Activated CD4-positive, alpha-beta T cell treated with anti-CD3 and anti-CD28 coated beads, Interleukin-2, amount 10 ng/mL, durations not matched to agents 7 days and 5 days (primary cell): ENCODE data around the gene DAB2IP. TPM values are rescaled to one million over a fixed set of nuclear protein-coding genes. Genes with fewer than 3 reads are reported as not detected.

Source experiments
- CTCF ChIA-PET: fragments of 350-600 bp; sonication (Branson Sonifier 250); formaldehyde crosslinking; loops from one replicate; lab custom pipeline; 2021; ENCODE audit warnings: antibody characterized with exemption; lab: Charles Lee
- POLR2A ChIA-PET: fragments of 350-600 bp; sonication (Branson Sonifier 250); formaldehyde crosslinking; loops from one replicate; lab custom pipeline; 2021; ENCODE audit warnings: antibody characterized with exemption; lab: Charles Lee
- DNase-seq: peaks from one replicate; pipeline ENCODE4 v3.0.0-alpha.2; 2020
- H3K27ac Mint-ChIP-seq: one replicate; pipeline ENCODE4 v1.8.0; 2021; ENCODE audit warnings: mild to moderate bottlenecking, moderate library complexity, mixed read lengths
- H3K27me3 Mint-ChIP-seq: one replicate; pipeline ENCODE4 v1.8.0; 2021; ENCODE audit warnings: mixed read lengths
- H3K36me3 Mint-ChIP-seq: one replicate; pipeline ENCODE4 v1.8.0; 2021; ENCODE audit warnings: low read depth, mixed read lengths
- H3K4me1 Mint-ChIP-seq: one replicate; pipeline ENCODE4 v1.8.0; 2021; ENCODE audit warnings: mixed read lengths
- H3K4me3 Mint-ChIP-seq: one replicate; pipeline ENCODE4 v1.8.0; 2021; ENCODE audit warnings: mild to moderate bottlenecking, moderate library complexity, mixed read lengths
- H3K9me3 Mint-ChIP-seq: one replicate; pipeline ENCODE4 v1.8.0; 2021; ENCODE audit warnings: mixed read lengths
- total RNA-seq, 2 experiments: library from RNA; stranded (reverse); gene quantifications; one replicate each; pipeline ENCODE4 v1.2.3, GENCODE V29; 2021

Gene DAB2IP
- total RNA-seq, 2 experiments from 2014 or later: not detected

- H3K4me1 Mint-ChIP-seq: no peaks in the 10 kb centered on the region
- H3K36me3 Mint-ChIP-seq: no peaks in the 10 kb centered on the region
- H3K9me3 Mint-ChIP-seq: no peaks in the 10 kb centered on the region
- no peak overlapping the region for H3K27ac Mint-ChIP-seq
- ChIA-PET POLR2A (no interaction called here), CTCF (no interaction called here)
- peaks cover 4% of the 10 kb centered on the region for H3K27me3 Mint-ChIP-seq
- H3K4me3 Mint-ChIP-seq: no peak overlapping the region
- DNase-seq: no peak
Observed at GRCh38 chr9:121770415-121771273, 119.2 kb downstream of the DAB2IP start.

- H3K27ac Mint-ChIP-seq: no peak overlapping the region
Observed at GRCh38 chr9:121771418-121771817, 120.0 kb downstream of the DAB2IP start.

GRCh38 chr9:121771851-121772599, 120.6 kb downstream of the DAB2IP start:
- no peak overlapping the region for H3K4me3 Mint-ChIP-seq
- H3K4me1 Mint-ChIP-seq: no peaks in the 10 kb centered on the region
- H3K27ac Mint-ChIP-seq: no peak overlapping the region
- H3K27me3 Mint-ChIP-seq: peaks cover 4% of the 10 kb centered on the region
- no peaks in the 10 kb centered on the region for H3K36me3 Mint-ChIP-seq
- CTCF ChIA-PET: no interaction called here
- no peak for DNase-seq
- H3K9me3 Mint-ChIP-seq: no peaks in the 10 kb centered on the region
- POLR2A ChIA-PET: no interaction called here

More at GRCh38 chr9:121771418-121771817, 120.0 kb downstream of the DAB2IP start:
- DNase-seq: no peak
- CTCF ChIA-PET: no interaction called here
- Mint-ChIP-seq H3K4me1 (no peaks in the 10 kb centered on the region), H3K36me3 (no peaks in the 10 kb centered on the region), H3K4me3 (no peak overlapping the region), H3K9me3 (no peaks in the 10 kb centered on the region), H3K27me3 (peaks cover 4% of the 10 kb centered on the region)
- POLR2A ChIA-PET: no interaction called here

GRCh38 chr9:121772600-121773285, 121.3 kb downstream of the DAB2IP start:
- POLR2A ChIA-PET: no interaction called here
- H3K4me3 Mint-ChIP-seq: no peak overlapping the region
- no peak for DNase-seq
- H3K27me3 Mint-ChIP-seq: peaks cover 2% of the 10 kb centered on the region
- no peak overlapping the region for H3K27ac Mint-ChIP-seq
- H3K4me1 Mint-ChIP-seq: no peaks in the 10 kb centered on the region
- no peaks in the 10 kb centered on the region for H3K9me3 Mint-ChIP-seq
- CTCF ChIA-PET: no interaction called here
- H3K36me3 Mint-ChIP-seq: no peaks in the 10 kb centered on the region

- ChIA-PET CTCF (no interaction called here), POLR2A (no interaction called here)
- no peaks in the 10 kb centered on the region for H3K36me3 Mint-ChIP-seq
- H3K9me3 Mint-ChIP-seq: no peaks in the 10 kb centered on the region
- no peaks in the 10 kb centered on the region for H3K27me3 Mint-ChIP-seq
- H3K4me1 Mint-ChIP-seq: no peaks in the 10 kb centered on the region
- DNase-seq: no peak
- no peak overlapping the region for H3K27ac Mint-ChIP-seq
- H3K4me3 Mint-ChIP-seq: no peak overlapping the region
Observed at GRCh38 chr9:121773286-121773953, 122.0 kb downstream of the DAB2IP start.

GRCh38 chr9:121773954-121774714, 122.7 kb downstream of the DAB2IP start:
- ChIA-PET POLR2A (no interaction called here), CTCF (no interaction called here)
- Mint-ChIP-seq H3K9me3 (no peaks in the 10 kb centered on the region), H3K36me3 (no peaks in the 10 kb centered on the region), H3K27me3 (peaks cover 3% of the 10 kb centered on the region), H3K4me3 (no peak overlapping the region), H3K4me1 (no peaks in the 10 kb centered on the region), H3K27ac (no peak overlapping the region)
- DNase-seq: no peak

- Mint-ChIP-seq H3K36me3 (no peaks in the 10 kb centered on the region), H3K9me3 (no peaks in the 10 kb centered on the region), H3K4me1 (no peaks in the 10 kb centered on the region), H3K4me3 (no peak overlapping the region), H3K27ac (no peak overlapping the region), H3K27me3 (peaks cover 3% of the 10 kb centered on the region)
- DNase-seq: no peak
- POLR2A ChIA-PET: no interaction called here
- CTCF ChIA-PET: no interaction called here
Observed at GRCh38 chr9:121774715-121775613, 123.5 kb downstream of the DAB2IP start.

GRCh38 chr9:121776001-121776738, 124.7 kb downstream of the DAB2IP start:
- DNase-seq: no peak

GRCh38 chr9:121776739-121777637, 125.6 kb downstream of the DAB2IP start:
- H3K27me3 Mint-ChIP-seq: peaks cover 3% of the 10 kb centered on the region
- H3K27ac Mint-ChIP-seq: no peak overlapping the region
- no peaks in the 10 kb centered on the region for H3K36me3 Mint-ChIP-seq
- POLR2A ChIA-PET: no interaction called here
- CTCF ChIA-PET: no interaction called here
- no peaks in the 10 kb centered on the region for H3K4me1 Mint-ChIP-seq
- no peak overlapping the region for H3K4me3 Mint-ChIP-seq
- H3K9me3 Mint-ChIP-seq: no peaks in the 10 kb centered on the region
- DNase-seq: no peak

More at GRCh38 chr9:121776001-121776738, 124.7 kb downstream of the DAB2IP start:
- Mint-ChIP-seq H3K36me3 (no peaks in the 10 kb centered on the region), H3K27ac (no peak overlapping the region), H3K4me3 (no peak overlapping the region), H3K27me3 (peaks cover 3% of the 10 kb centered on the region), H3K4me1 (no peaks in the 10 kb centered on the region), H3K9me3 (no peaks in the 10 kb centered on the region)
- ChIA-PET POLR2A (no interaction called here), CTCF (no interaction called here)
